ENCODE results near the gene TBC1D22B.
A peak's percentile ranks its signal among the peaks of the same experiment; 100 is the strongest.
"Not testable (repeated sequence)": the region's sequence is repeated elsewhere in the genome, so short reads cannot be mapped to it uniquely, and the experiment has no call there.

Gene TBC1D22B

GRCh38 chr6:37303891-37304503 is 46.4 kb downstream of the TBC1D22B start:
- peak; percentile 40 to 50 (median 45) for DNase-seq

- no peak for DNase-seq
These were observed 47.2 kb downstream of the TBC1D22B start for GRCh38 chr6:37304766-37305165.

- no peak for DNase-seq
These were observed 48.4 kb downstream of the TBC1D22B start for GRCh38 chr6:37305841-37306425.

- no peak for DNase-seq
These were observed 49.2 kb downstream of the TBC1D22B start for GRCh38 chr6:37306624-37307222.

- DNase-seq, result not testable (repeated sequence)
These were observed 49.9 kb downstream of the TBC1D22B start for GRCh38 chr6:37307484-37307883.

GRCh38 chr6:37308069-37308815 is 50.7 kb downstream of the TBC1D22B start:
- no peak for DNase-seq

GRCh38 chr6:37309046-37309445 is 51.5 kb downstream of the TBC1D22B start:
- DNase-seq, result no peak

GRCh38 chr6:37309692-37310091 is 52.1 kb downstream of the TBC1D22B start:
- no peak for DNase-seq

GRCh38 chr6:37310966-37311365 is 53.4 kb downstream of the TBC1D22B start:
- no peak for DNase-seq

GRCh38 chr6:37311741-37312473 is 54.3 kb downstream of the TBC1D22B start:
- no peak for DNase-seq

GRCh38 chr6:37313723-37314486 is 56.3 kb downstream of the TBC1D22B start:
- DNase-seq, result no peak

- DNase-seq, result peak; percentile 49 to 58 (median 56)
These were observed 57.0 kb downstream of the TBC1D22B start for GRCh38 chr6:37314487-37315156.

- no peak for DNase-seq
These were observed 57.6 kb downstream of the TBC1D22B start for GRCh38 chr6:37315157-37315515.

GRCh38 chr6:37316071-37316470 is 58.5 kb downstream of the TBC1D22B start:
- no peak for DNase-seq

- DNase-seq, result no peak
These were observed 59.9 kb downstream of the TBC1D22B start for GRCh38 chr6:37317312-37318038.

GRCh38 chr6:37319156-37319555 is 61.6 kb downstream of the TBC1D22B start:
- DNase-seq, result no peak

- DNase-seq, result no peak
These were observed 62.4 kb downstream of the TBC1D22B start for GRCh38 chr6:37319856-37320480.

GRCh38 chr6:37320646-37321045 is 63.1 kb downstream of the TBC1D22B start:
- no peak for DNase-seq

- DNase-seq, result no peak
These were observed 63.5 kb downstream of the TBC1D22B start for GRCh38 chr6:37321101-37321500.

Measured in suppressor macrophage treated with lipopolysaccharide for 1 hour (primary cell).